Measurements from ENCODE around the gene SGPP2. TPM values are rescaled to one million over a fixed set of nuclear protein-coding genes. Genes with fewer than 3 reads are reported as not detected.
"Not testable (repeated sequence)": the region's sequence is repeated elsewhere in the genome, so short reads cannot be mapped to it uniquely, and the experiment has no call there.

Gene SGPP2
- total RNA-seq, 1 donor from 2014 or later: 45.8 TPM

- no peak for DNase-seq (ENCODE audit: low spot score)
Observed at GRCh38 chr2:222424729-222425671, 657 bp downstream of the SGPP2 start.

- DNase-seq (ENCODE audit: low spot score): no peak
Observed at GRCh38 chr2:222427646-222428301, 3.4 kb downstream of the SGPP2 start.

- no peak for DNase-seq (ENCODE audit: low spot score)
Observed at GRCh38 chr2:222430071-222430470, 5.7 kb downstream of the SGPP2 start.

- no peak for DNase-seq (ENCODE audit: low spot score)
Observed at GRCh38 chr2:222430681-222431080, 6.3 kb downstream of the SGPP2 start.

- DNase-seq (ENCODE audit: low spot score): no peak
Observed at GRCh38 chr2:222431869-222432268, 7.5 kb downstream of the SGPP2 start.

GRCh38 chr2:222433332-222434173, 9.2 kb downstream of the SGPP2 start:
- DNase-seq (ENCODE audit: low spot score): no peak

GRCh38 chr2:222434204-222434603, 9.9 kb downstream of the SGPP2 start:
- no peak for DNase-seq (ENCODE audit: low spot score)

GRCh38 chr2:222435400-222436039, 11.2 kb downstream of the SGPP2 start:
- DNase-seq (ENCODE audit: low spot score): not testable (repeated sequence)

GRCh38 chr2:222436040-222436413, 11.7 kb downstream of the SGPP2 start:
- DNase-seq (ENCODE audit: low spot score): no peak

GRCh38 chr2:222439692-222440091, 15.3 kb downstream of the SGPP2 start:
- no peak for DNase-seq (ENCODE audit: low spot score)

- no peak for DNase-seq (ENCODE audit: low spot score)
Observed at GRCh38 chr2:222440673-222441422, 16.5 kb downstream of the SGPP2 start.

GRCh38 chr2:222442665-222443064, 18.3 kb downstream of the SGPP2 start:
- DNase-seq (ENCODE audit: low spot score): no peak

- DNase-seq (ENCODE audit: low spot score): no peak
Observed at GRCh38 chr2:222445227-222445626, 20.9 kb downstream of the SGPP2 start.

GRCh38 chr2:222447131-222447530, 22.8 kb downstream of the SGPP2 start:
- DNase-seq (ENCODE audit: low spot score): no peak

GRCh38 chr2:222448748-222449181, 24.4 kb downstream of the SGPP2 start:
- DNase-seq (ENCODE audit: low spot score): no peak

- DNase-seq (ENCODE audit: low spot score): no peak
Observed at GRCh38 chr2:222450021-222450420, 25.7 kb downstream of the SGPP2 start.

GRCh38 chr2:222451224-222451674, 26.9 kb downstream of the SGPP2 start:
- no peak for DNase-seq (ENCODE audit: low spot score)

GRCh38 chr2:222452422-222452950, 28.1 kb downstream of the SGPP2 start:
- no peak for DNase-seq (ENCODE audit: low spot score)

- DNase-seq (ENCODE audit: low spot score): no peak
Observed at GRCh38 chr2:222456479-222457077, 32.2 kb downstream of the SGPP2 start.

GRCh38 chr2:222459983-222460382, 35.6 kb downstream of the SGPP2 start:
- DNase-seq (ENCODE audit: low spot score): no peak

All from ureter (tissue), 1 donor.